ENCODE data around the gene CERKL.
"Not testable (repeated sequence)": the region's sequence is repeated elsewhere in the genome, so short reads cannot be mapped to it uniquely, and the experiment has no call there.

CERKL gene, protein sequence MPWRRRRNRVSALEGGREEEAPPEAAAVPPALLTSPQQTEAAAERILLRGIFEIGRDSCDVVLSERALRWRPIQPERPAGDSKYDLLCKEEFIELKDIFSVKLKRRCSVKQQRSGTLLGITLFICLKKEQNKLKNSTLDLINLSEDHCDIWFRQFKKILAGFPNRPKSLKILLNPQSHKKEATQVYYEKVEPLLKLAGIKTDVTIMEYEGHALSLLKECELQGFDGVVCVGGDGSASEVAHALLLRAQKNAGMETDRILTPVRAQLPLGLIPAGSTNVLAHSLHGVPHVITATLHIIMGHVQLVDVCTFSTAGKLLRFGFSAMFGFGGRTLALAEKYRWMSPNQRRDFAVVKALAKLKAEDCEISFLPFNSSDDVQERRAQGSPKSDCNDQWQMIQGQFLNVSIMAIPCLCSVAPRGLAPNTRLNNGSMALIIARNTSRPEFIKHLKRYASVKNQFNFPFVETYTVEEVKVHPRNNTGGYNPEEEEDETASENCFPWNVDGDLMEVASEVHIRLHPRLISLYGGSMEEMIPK

DNA sequence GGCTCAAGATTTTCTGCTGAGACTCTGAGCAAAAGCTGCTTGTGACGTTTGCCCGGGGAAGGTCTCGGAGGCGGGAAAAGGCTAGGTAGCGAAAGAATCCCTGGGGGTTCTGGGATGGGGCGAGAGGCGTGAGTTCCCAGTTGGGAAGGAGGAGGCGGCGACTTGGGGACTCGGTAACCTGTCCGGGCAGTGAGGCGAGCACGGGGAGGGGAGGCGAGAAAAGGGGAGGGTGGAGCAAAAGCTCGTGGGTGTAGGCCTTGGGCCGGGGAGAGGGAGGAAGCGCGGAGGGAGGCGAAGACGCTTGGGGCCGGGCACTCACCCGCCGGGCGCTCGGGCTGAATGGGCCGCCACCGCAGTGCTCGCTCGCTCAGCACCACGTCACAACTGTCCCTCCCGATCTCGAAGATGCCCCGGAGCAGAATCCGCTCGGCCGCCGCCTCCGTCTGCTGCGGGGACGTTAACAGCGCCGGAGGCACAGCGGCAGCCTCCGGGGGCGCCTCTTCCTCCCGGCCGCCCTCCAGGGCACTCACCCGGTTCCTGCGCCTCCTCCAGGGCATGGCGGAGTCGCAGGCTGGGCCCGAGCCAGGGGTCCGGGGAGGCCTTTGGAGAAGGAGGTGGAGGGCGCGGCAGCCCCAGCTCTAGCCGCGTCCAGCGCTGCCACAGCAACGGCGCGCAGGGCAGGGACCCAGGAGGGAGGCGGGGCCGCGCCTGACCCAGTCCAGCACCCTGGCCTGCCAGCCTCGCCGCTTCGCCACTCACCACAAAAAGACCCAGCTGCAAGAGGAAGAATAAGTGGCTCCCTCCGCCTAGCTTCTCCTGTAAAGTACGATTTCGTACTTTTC lies at the start of gene CERKL:
Gene CERKL (minus strand): TSS at position 656 of the 842 bp plus-strand sequence. CDS start 99 bp downstream, at position 557.
- DNase-seq (ENCODE audit: low spot score): no peak

DNA sequence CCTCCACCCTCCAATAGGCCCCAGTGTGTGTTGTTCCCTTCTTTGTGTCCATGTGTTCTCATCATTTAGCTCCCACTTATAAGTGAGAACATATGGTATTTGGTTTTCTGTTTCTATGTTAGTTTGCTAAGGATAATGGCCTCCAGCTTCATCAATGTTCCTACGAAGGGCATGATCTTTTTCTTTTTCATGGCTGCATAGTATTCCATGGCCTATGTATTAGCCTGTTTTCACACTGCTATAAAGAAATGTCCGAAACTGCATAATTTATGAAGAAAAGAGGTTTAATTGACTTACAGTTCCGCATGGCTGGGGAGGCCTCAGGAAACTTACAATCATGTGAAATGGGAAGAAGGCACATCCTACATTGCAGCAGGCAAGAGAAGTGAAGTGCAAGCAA lies 45.6 kb upstream of the CERKL start:
- DNase-seq (ENCODE audit: low spot score): not testable (repeated sequence)

DNA sequence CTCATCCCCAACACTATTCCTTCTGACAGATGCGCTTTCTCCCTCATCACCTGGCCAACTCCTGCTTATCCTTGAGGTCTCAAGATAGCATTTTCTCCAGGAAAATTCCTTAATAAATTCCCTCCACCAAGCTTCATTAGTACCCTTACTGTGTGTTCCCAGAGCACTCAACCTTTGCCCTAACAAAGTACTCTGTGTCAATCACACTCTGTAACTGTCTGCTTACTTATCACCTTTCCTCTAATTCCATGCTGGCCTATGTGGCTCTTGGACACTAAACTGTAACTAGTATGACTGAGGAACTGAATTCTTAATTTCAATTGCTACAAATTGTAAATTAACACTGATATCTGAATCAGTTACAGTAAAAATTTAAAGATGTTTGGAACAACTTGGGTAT lies 41.3 kb upstream of the CERKL start:
- DNase-seq (ENCODE audit: low spot score): no peak

DNA sequence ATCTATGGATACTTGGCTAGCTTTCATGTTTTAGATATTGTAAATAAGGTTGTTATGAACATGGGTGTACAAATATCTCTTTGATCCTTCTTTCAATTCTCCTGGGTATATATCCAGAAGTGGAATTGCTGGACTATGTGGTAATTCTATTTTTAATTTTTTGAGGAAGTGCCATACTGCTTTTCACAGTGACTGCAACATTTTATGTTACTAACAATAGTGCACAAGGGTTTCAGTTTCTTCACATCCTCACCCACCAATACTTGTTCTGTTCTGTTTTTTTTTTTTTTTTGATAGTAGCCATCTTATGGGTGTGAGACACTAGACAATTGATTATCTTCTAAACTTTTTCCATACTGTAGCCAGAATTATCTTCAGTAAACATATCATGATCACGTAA lies 40.7 kb upstream of the CERKL start:
- no peak for DNase-seq (ENCODE audit: low spot score)

DNA sequence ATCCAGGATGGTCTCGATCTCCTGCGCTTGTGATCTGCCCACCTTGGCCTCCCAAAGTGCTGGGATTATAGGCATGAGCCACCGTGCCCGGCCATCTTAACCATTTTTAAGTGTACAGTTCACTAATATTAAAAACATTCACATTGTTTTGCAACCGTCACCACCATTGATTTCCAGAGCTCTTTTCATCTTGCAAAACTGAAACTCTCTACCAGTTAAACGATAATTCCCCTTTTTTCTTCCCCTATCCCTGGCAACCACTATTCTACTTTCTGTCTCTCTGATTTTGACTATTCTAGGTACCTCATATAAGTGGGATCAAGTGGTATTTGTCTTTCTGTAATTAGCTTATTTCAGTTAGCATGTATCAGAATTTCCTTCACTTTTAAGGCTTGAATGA lies 40.2 kb upstream of the CERKL start:
- no peak for DNase-seq (ENCODE audit: low spot score)

DNA sequence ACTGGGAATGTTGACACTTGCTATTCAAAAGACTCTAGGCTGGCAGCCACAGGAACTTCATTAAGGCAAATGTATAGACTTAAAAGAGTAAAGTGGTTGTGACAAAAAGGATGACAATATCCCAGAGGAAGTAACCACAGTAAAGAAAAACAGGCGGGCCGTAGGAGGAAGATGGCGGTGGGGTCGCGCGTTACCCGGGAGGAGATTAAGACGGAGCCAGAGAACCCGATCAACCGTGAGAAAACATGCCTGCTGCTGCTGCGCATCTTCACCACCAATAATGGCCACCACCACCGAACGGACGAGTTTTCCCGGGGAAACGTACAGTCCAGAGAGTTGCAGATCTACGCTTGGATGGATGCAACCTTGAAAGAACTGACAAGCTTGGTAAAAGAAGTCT lies 37.4 kb upstream of the CERKL start:
- no peak for DNase-seq (ENCODE audit: low spot score)

DNA sequence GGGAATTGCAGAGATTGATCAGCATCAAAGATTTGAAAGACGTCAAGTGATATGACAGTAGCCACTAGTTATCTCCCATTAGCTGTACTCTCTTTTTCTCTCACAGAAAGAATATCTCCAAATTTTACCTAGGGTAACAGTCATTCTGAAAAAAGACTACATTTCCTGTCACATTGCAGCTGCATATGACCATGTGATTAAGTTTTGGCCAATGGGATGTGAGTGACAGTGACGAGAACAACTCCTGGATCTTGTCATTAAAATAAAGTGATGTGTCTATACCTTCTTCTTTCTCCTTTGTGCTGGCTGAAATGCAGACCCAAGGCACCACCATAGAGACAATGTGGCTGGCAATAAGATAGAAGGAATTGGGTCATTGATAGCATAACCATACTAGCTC lies 34.0 kb upstream of the CERKL start:
- no peak for DNase-seq (ENCODE audit: low spot score)

DNA sequence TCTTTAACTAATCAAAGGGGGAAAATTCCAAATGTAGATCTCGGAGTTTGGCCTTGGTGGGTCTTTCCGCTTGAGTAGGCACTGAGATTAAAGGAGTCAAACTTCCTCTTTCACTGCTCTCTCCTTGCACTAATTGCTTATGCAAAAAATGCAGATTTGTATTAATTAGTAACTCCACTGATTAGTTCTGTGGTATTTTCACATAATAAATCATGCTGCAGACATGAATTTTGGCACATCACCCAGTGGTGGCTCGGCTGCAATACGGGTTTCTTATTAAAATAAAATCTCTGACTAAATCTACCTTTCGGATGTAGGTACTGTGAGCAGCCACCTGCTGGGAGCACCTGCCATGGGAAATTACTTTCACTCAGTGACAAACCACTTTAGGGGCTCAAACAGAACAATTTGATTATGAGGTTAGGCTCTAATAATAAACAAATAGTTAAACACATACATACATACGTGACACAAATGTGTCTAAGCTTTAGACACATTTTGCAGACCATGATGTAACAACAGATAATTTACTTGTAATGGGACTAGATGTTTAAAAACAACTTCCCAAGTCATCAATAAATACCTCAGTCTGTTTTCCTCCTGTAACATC lies 29.8 kb upstream of the CERKL start:
- no peak for DNase-seq (ENCODE audit: low spot score)

DNA sequence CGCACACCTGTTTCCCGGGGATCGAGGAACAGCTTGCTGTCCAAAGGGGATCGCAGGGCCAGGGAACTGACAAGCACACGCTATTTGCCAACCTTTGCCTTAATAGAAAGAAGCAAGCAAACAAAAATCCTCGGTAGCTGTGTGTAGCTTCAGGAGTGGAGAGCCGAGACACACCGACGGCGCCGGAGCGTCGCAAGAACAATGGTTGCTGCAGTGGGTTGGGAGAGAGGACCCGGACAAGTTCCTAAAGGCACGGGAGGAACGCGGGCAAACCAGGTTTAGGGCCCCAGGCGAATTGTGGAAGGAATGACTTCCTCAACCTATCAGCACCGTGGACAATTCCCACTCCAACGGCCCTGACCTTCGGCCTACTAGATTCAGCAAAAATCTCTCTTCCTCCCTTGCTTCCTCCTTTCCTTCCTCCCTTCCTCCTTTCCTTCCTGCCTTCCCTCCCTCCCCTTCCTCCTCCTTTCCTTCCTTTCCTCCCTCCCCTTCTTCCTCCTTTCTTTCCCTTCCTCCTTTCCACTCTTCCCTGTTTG lies 28.3 kb upstream of the CERKL start:
- no peak for DNase-seq (ENCODE audit: low spot score)

DNA sequence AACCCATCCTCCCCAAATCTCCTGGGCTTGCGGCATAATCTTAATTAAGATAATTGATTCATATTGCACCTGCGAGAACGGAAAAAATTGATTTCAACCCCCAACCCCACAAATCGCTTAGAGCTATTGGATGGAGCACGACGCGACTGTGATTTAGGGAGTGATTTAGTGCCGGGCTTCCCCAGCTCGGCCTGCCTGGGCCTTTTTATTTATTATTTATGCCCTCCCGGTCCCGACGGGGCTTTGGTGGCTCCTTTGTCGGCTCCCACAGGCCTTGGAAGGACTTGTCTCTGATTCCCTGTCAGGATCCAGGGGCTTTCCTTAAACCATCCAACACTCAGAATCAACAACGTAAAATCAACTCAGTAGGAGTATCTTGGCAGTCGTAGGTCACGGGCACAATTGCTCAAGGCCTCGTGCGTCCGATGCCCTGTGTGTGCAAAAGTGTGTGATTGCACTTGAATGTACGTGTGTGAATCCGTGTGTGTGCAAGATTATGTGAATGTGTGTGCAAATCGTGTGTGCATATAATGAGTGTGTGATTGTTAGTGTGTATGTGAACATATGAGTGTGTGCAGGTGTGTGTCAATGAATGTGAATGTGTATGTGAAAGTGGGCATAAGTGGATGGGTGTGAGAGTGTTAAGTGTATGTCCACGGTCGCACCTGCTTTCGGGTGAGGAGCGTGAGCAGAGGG lies 27.7 kb upstream of the CERKL start:
- DNase-seq (ENCODE audit: low spot score): no peak

DNA sequence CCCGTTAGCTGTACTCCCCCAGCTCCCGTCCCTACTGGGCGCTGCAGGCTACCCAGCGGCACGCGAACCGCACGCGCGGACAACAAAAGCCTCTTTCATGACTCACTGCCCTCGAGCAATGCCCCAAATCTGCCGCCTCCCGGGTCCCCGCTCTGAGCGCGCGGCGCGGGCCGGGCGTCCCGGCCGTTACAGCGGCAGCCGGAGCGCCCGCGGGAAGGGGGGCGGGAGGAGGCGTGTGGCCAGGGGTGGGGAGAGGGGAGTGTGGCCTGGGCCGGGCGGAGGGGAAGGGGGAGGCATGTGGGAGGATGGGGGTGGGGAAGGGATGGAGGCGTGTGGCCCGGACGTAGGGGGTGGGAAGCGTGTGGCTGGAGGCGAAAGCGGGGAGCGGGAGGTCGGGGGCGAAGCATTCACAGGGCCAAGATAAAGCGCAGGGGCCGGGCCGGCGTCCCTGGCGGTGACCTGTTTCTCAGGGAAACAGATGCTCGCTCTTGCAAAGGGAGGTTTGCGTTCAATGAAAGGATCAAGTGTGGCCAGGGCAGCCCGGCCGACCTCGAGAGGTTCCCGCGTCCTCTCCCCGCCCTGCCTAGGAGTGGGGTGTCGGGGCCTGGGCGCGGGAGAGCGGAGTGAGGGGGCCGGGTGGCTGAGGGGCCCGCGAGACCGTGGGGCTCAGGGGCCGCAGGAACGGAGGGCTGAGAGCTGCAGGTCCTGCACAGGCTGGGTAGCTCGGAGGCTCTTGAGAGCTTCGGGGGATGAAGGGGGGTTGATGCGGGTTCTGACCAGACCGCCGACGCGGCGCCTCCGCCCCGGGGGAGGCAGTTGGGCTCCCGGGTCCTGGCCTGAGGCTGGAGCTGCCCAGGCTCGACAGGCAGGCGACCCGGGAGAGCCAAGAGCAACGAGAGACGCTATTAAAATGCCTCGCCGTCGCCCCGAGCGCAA lies 26.9 kb upstream of the CERKL start:
- no peak for DNase-seq (ENCODE audit: low spot score)

DNA sequence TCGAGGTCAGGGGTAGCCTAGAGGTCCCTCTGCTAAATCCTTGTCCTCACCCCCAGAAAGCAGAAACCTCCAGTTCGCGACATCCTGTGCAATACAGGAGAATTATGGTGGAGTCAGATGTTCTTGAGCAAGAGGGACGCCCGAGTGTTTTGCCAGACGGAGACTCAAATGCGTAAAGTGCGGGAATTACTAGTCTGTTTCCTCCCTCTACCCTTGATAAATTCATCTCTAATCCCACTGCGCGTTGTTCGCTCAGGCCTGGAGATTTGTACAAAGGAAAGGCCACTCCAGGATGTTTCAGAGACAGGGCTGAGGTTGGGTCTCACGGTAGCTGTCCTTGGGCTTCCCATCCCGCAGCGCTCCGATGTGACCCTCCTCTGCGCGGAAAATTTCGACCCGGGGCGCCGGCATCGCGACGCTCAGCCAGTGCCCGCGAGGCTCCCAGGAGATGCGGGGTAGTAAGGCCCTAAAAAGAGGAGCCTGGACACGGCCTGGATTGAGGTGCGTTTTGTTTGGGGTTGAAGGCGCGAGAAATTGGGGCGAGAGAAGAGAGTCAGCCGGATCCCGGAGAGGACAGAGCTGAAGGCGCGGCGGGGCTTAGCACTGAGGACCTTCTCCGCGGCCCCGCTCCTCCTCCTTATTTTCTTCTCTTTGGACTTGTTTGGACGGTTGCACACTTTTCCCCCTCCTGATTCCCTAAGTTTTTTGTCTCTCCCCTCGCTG lies 26.1 kb upstream of the CERKL start:
- no peak for DNase-seq (ENCODE audit: low spot score)

DNA sequence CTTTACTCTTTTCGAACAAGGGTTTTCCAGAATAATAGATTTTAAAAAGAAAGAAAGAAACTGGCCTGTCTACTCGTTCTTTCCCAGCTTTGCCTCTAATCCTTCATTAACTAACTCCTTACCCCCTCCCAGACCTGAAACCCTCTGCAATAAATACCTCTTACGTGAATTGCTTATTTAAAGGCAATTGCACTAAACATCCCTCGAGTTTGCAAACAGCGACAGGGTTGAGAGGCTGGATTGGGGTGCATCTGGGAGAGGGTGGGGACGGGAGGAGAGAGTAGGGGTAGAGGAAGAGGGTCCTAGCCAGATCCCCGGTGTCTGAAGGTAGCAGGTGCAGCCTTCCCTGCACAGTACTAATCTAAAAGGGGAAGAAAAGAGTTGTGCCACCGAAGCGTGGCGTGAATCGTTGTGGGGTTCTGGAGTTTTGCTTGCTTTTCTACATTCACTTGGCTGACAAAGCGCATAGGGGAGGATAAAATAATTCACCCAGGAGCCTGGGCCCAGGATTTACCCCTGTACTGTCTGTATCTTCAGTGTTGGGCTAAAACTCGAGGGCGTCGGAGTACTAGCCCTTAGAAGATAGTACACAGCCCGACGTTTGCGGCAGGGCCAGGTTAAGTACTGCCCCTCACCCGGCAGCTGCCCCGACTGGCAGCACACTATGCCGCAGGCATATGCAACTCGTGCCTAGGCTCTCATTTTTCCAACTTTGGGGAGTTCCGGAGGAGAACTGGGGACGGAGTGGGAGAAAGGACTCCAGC lies 25.3 kb upstream of the CERKL start:
- DNase-seq (ENCODE audit: low spot score): no peak

DNA sequence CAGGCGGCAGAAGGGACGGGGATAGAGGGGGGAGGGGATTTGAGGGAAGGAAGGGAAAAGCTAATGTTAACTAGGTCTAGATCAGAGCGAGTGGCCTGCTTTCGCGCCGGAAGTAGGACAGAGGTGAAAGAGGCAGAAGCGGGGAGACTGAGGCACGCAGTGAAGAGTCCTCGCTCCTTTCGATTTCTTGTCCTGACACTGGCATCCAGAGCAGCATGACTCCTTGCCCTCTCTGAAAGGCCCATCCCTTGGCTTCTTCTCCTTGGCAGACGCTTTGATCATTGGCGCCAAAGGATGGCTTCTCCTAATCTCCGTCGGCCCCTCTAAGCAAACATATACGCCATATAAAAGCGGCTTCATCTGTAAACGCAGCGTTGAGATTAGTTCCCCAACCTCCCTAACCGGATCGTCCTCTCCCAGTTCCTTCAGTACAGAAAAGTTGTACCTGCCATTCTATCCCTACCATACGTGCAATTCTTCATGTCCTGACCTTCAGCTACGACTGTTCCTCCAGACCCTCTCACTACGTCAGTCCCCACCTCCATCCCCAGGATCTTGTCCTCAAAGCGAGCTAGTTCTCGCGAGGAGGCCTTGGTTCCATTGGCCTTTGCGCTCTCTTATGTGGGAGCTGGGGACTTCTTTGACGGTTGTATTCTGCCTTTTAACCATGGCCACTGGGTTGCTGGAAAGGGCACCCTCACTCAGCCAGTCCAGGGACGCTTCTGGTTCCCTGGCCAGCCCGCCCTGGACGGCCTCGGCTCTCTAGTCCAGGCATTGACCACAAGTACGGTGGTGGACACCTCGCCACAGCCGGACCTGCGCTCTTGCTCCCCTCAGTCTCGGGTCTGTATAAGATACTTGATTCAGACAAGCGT lies 24.3 kb upstream of the CERKL start:
- no peak for DNase-seq (ENCODE audit: low spot score)

DNA sequence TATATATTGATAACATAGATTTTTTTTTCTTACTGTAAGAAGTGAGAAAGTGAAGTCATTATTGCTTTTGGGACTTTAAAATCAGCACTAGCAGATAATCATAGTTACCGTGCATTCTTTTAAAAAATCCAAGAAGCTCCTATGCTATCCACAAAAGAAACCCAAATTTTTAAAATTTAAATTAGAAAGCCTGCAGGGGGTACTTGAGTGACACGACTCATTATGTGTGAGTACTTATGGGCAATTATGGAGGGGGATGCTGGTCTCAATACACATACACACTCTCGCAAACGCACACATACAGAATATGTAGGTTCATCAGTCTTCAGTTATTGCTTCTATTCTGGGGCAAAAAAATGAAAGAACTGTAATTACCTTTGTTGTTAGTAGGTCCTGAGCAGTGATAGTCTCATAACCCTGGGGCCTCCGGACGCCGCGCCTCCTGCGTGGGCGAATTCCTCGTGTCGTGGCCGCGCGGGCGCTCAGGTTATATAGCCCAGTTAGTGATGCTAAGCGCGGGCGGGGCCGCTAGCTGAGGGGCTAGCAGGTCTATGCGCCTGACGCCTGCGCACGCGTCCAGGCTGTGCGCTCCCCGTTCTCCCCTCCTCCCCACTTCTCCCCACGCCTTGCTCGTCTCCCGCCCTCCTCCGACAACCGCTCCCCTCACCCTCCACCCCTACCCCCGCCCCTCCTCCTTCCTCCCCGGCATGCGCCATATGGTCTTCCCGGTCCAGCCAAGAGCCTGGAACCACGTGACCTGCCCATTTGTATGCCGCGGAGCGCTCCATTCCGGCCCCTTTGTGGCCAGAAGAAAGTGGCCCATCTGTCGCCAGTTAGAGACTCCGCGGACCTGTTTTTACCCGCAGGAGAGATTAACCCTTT lies 23.4 kb upstream of the CERKL start, which contains the start of gene NEUROD1:
Gene NEUROD1 (minus strand): TSS at position 463 of the 882 bp plus-strand sequence. CDS start 1,657 bp downstream, outside the sequence.
- no peak for DNase-seq (ENCODE audit: low spot score)

DNA sequence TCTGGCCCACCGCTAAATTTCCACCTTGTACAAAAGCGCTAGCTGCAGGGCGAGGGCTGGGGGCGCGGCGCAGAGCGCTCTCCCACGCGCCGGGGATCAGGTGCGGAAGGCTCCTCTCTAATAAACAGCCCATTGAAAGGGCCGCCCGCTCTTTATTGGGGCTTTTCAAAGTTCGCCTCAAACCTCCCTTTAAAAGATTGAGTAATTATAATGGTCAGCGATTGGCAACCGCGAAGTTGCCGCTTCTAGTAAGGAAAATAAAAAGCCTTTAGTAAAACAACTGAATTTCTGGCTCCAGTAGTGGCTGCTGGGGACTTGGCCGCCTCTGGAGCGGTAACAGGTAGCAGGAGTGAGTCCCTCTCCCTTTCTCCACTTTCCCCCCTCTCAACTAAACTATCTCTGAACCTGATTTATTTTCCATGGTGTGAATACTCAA lies 22.7 kb upstream of the CERKL start:
- no peak for DNase-seq (ENCODE audit: low spot score)
